Stomach smooth muscle (tissue), 2 donors: ENCODE results near the gene CPSF6.
"Not testable (repeated sequence)": the region's sequence is repeated elsewhere in the genome, so short reads cannot be mapped to it uniquely, and the experiment has no call there.

ENCODE experiments used
- H3K27ac ChIP-seq: one replicate; pipeline ENCODE4 v1.7.0; 2013; ENCODE audit warnings: mild to moderate bottlenecking, low read length, inconsistent platforms
- H3K27me3 ChIP-seq, 2 donors: one replicate each; pipeline ENCODE4 v1.7.0; 2013; ENCODE audit warnings: low read length in 2 of 2; ENCODE audit not compliant: insufficient read depth in 2 of 2, control insufficient read depth in 1 of 2
- H3K36me3 ChIP-seq, 2 donors: one replicate each; pipeline ENCODE4 v1.7.0; 2013; ENCODE audit warnings: low read length in 2 of 2; ENCODE audit not compliant: control insufficient read depth in 2 of 2, insufficient read depth in 2 of 2
- H3K4me1 ChIP-seq: one replicate; pipeline ENCODE4 v1.7.0; 2013; ENCODE audit warnings: low read length; ENCODE audit not compliant: control insufficient read depth, insufficient read depth
- H3K4me3 ChIP-seq, 2 donors: one replicate each; pipeline ENCODE4 v1.7.0; 2013; ENCODE audit warnings: low read length in 2 of 2
- H3K9ac ChIP-seq, 2 donors: one replicate each; pipeline ENCODE4 v1.7.0; 2013; ENCODE audit warnings: low read length in 2 of 2, mild to moderate bottlenecking in 1 of 2
- H3K9me3 ChIP-seq, 2 donors: one replicate each; pipeline ENCODE4 v1.7.0; 2013; ENCODE audit warnings: low read length in 2 of 2; ENCODE audit not compliant: control insufficient read depth in 2 of 2
- donor health status: healthy.
- donor health status: Pancreatic carcinoma.

Gene CPSF6, protein sequence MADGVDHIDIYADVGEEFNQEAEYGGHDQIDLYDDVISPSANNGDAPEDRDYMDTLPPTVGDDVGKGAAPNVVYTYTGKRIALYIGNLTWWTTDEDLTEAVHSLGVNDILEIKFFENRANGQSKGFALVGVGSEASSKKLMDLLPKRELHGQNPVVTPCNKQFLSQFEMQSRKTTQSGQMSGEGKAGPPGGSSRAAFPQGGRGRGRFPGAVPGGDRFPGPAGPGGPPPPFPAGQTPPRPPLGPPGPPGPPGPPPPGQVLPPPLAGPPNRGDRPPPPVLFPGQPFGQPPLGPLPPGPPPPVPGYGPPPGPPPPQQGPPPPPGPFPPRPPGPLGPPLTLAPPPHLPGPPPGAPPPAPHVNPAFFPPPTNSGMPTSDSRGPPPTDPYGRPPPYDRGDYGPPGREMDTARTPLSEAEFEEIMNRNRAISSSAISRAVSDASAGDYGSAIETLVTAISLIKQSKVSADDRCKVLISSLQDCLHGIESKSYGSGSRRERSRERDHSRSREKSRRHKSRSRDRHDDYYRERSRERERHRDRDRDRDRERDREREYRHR

DNA sequence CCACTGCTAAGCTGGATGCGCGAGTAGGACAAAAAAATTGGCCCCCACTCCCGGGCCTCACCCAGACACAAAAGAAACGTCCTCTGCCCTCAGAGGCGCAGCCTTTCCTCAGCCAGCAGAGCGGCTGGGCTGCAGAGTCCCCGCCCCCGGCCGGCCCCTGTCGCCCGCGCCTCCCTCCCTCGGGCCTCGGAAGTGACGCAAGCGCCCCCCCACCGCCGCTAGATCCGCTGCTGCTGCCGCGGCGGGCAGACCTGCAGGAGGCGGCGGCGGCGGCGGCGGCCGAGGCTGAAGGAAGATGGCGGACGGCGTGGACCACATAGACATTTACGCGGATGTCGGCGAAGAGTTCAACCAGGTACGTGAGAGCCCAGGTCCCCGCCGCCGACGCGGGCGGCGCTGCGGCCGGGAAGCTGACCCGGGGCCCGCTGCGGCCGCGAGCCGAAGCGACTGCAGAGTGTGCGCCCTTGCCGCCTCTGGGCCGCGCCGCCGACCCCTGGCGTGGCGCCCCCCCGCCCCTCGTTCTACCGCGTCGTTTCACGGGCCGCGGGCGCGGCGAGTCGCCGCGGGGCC lies at the start of gene CPSF6:
CPSF6 (plus strand) TSS at position 218 of the 570 bp plus-strand sequence; CDS start at position 296, 78 bp downstream.
- Histone ChIP-seq H3K4me1 (peaks cover 15% of the 10 kb centered on the region), H3K27ac (peak within 1 kb of the TSS; percentile 80), H3K27me3 (no peaks in the 10 kb centered on the region)

DNA sequence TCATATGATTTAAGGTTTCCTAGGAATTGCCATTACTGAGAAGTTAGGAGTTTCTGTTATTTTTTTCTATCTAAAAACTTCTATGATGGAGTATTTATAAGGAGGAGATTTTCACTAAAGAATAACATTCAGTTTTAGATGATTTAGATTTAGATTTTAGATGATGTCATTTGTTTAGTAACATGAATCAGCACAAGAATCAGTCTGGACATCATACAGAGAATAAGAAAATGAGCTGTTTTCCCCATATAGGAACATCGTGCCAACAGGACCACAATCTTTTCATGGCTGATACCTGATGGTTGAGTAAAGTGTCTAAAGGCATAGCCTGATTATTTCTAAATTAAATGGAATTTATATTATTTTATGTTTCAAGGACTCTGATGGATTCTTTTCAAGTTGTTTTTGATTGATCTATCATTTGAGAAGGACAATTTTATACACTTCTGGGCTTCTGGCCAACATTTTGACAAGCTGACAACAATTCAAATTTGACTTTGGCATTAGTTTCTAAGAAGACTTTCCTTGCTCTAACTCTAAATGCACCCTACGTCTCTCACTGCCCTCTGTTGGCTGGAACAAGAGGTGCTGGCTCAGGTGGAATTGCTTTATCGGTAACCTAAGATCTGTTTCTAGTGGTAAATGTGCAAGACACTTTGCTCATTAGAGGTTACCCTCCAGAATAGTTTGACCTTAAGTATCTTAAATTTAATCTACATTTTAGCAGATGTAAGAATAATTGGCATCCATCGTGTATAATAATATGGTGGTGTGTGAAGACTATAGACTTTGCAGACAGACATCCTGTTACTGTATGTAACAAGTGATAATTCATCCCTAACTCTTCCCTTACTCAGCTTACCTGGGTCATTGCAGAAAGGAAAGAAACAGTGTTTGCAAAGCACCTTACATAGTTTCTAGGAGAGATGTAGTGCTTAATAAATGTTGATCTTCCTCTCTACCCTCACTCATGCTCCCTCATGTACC lies 42.8 kb upstream of the CPSF6 start:
- H3K9me3 ChIP-seq: peaks cover 5 to 22% of the 10 kb centered on the region in 2 donors
- no peaks in the 10 kb centered on the region for H3K36me3 ChIP-seq
- no peak overlapping the region for H3K4me3 ChIP-seq
- H3K27me3 ChIP-seq: no peaks in the 10 kb centered on the region
- H3K4me1 ChIP-seq: no peaks in the 10 kb centered on the region
- H3K27ac ChIP-seq: no peak overlapping the region
- H3K9ac ChIP-seq: no peak overlapping the region

More for the DNA sequence above, at the start of gene CPSF6:
- Histone ChIP-seq H3K9ac (peak within 1 kb of the TSS; percentile 73 to 87), H3K9me3 (no peaks in the 10 kb centered on the region), H3K4me3 (peak within 1 kb of the TSS; percentile 71 to 87), H3K36me3 (no peaks in the 10 kb centered on the region)

DNA sequence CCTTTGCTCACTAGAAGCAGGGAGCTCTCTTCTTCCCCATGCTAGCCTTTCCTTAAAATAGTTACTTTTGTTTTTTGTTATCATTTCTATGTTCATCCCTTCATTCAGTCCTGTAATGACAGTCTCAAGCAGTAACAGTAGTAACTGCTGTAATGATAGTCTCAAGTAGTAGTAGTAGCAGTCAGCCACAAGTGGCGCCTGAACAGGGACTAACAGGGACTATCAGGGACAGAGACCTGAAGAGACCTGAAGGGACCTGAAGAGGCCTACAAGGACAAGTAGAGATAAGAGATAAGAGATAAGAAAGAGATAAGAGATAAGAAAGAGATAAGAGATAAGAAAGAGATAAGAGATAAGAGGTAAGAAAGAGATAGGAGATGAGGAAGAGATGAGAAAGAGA lies 39.4 kb upstream of the CPSF6 start:
- H3K9me3 ChIP-seq: peaks cover 5 to 25% of the 10 kb centered on the region in 2 donors

DNA sequence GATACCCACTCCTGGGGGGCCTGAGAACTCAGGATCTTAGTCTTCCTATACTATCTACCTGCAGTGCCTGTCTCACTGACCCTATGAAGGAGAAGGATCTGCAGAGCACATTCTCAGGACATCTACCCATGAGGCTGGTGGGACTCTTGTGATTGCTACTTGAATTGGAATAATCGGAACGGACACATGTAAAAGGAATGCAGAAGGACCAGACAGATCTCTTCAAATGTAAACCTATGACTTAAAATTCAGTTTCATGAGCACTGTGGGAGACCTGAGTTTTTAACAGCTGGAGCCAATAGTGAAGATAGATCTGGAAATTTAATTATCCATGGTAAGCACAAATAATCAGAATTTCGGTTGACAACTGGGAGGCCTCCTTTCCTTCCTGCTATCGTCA lies 35.2 kb upstream of the CPSF6 start:
- no peak overlapping the region for H3K27ac ChIP-seq
- H3K4me3 ChIP-seq: no peak overlapping the region
- H3K4me1 ChIP-seq: no peaks in the 10 kb centered on the region
- H3K36me3 ChIP-seq: no peaks in the 10 kb centered on the region
- no peak overlapping the region for H3K9ac ChIP-seq
- peaks cover 5 to 19% of the 10 kb centered on the region in 2 donors for H3K9me3 ChIP-seq
- H3K27me3 ChIP-seq: no peaks in the 10 kb centered on the region

More for the DNA sequence above, 39.4 kb upstream of the CPSF6 start:
- not testable (repeated sequence) for H3K27ac ChIP-seq, H3K27me3 ChIP-seq, H3K9ac ChIP-seq, H3K4me3 ChIP-seq, H3K4me1 ChIP-seq, H3K36me3 ChIP-seq

DNA sequence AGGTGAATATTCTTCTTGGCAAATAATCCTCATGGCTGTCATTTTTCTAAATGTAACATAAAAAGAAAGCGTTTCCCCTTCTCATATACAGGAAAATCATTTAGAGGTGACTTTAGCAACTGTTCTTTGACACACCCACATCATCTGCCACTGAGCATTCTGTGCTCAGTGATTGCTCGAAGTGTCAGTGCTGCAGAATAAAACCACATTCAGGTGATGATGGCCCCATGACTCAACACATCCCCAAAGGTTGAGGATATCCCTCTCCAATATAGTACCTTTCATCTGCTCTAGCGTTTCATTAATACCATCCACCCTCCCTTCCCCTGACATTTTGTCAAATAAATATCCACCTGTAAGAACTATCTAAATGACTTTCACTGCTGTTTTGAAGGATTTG lies 28.7 kb upstream of the CPSF6 start:
- Histone ChIP-seq H3K4me3 (no peak overlapping the region), H3K27me3 (no peaks in the 10 kb centered on the region), H3K4me1 (no peaks in the 10 kb centered on the region), H3K36me3 (no peaks in the 10 kb centered on the region), H3K9me3 (no peaks in the 10 kb centered on the region), H3K27ac (no peak overlapping the region), H3K9ac (no peak overlapping the region)

DNA sequence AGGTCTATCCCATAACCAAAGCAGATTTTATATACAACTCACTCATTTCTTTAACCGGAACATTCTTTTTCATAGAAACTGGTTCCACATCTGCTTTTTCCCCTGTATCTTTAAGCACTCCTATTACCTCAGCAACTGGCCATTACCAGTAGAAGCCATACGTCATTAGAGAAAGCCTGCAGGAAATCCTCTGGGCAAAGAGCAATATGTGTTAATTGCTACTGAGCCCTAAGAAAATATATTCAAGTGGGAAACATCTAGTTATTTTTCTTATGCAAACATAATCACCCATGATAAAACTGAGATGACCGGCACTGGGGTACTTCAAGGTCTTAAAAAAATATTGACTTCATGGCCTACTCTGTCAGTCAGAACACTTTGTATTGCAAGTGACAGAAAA lies 28.2 kb upstream of the CPSF6 start:
- H3K36me3 ChIP-seq: no peaks in the 10 kb centered on the region
- H3K27me3 ChIP-seq: no peaks in the 10 kb centered on the region
- H3K27ac ChIP-seq: no peak overlapping the region
- H3K4me3 ChIP-seq: no peak overlapping the region
- no peak overlapping the region for H3K9ac ChIP-seq
- no peaks in the 10 kb centered on the region for H3K9me3 ChIP-seq
- H3K4me1 ChIP-seq: no peaks in the 10 kb centered on the region

DNA sequence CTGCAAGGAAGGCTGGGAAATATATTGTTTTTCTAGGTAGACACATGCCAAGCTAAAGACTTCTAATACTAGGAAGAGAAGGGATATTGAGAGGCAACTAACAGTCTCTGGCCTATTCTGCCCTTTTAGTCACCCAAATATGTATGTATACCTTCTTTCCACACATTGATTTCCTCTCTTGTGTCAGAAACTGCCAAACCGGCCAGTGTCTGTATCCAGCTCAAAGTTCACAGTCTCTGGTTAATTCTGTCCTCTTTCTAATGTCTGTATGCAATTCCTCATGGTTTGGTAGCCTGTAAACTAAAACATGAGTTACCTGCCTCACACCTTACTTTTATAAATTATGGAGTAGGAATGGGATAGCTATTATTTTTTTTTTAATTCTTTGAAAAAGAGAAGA lies 25.2 kb upstream of the CPSF6 start:
- H3K27me3 ChIP-seq: no peaks in the 10 kb centered on the region

DNA sequence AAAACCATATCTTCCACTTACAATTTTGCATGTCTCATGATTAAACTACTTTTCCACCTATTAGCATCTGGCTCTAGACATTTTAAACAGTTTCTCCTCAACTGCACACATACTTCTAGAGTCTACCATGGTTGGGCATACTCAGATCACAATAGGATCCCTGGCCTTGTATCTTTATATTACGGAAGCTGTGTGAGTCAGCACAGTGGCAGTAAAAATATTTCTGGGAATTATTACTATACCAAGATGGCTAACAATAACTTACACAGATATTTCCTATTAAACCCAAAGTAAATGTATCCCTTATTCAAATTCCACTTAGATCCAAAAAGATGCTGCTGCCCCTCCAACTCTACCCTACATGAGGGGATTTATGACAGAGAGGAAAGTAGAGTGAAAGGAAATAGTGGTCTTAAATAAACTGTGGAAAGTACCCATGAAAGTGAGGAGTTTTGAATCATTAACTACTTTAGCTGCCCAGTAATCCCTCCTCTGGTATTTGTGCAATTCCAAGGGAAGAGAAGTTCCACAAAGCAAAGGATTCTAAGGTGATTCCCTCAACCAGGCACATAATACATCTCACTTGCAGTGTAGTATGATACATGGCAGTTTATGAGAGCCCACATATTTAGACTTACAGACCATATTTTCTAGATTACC lies 14.0 kb upstream of the CPSF6 start:
- Histone ChIP-seq H3K4me3 (no peak overlapping the region), H3K9ac (no peak overlapping the region), H3K27me3 (no peaks in the 10 kb centered on the region), H3K27ac (no peak overlapping the region), H3K4me1 (no peaks in the 10 kb centered on the region), H3K9me3 (no peaks in the 10 kb centered on the region), H3K36me3 (no peaks in the 10 kb centered on the region)

More for the DNA sequence above, 25.2 kb upstream of the CPSF6 start:
- Histone ChIP-seq H3K9ac (no peak overlapping the region), H3K36me3 (no peaks in the 10 kb centered on the region), H3K9me3 (no peaks in the 10 kb centered on the region), H3K27ac (no peak overlapping the region), H3K4me1 (no peaks in the 10 kb centered on the region), H3K4me3 (no peak overlapping the region)

DNA sequence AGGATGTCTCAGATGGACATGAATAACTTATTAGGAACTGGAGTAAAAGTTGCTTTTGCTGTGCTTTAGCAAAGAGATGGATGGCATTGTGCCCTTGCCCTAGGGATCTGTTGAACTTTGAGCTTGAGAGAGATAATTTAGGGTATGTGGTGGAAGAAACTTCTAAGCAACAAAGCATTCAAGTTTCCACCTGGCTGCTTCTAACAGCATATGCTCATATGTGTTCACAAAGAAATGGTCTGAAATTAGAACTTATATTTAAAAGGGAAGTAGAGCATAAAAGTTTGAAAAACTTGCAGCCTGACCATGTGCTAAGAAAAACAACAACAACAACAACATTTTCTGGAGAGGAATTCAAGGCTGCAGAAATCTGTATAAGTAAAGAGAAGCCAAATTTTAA lies 7.9 kb upstream of the CPSF6 start:
- H3K4me3 ChIP-seq: no peak overlapping the region
- no peaks in the 10 kb centered on the region for H3K36me3 ChIP-seq
- no peaks in the 10 kb centered on the region for H3K27me3 ChIP-seq
- H3K9ac ChIP-seq: no peak overlapping the region
- H3K9me3 ChIP-seq: peaks cover 3% of the 10 kb centered on the region in 2 donors
- H3K27ac ChIP-seq: no peak overlapping the region
- H3K4me1 ChIP-seq: no peaks in the 10 kb centered on the region
